ENCODE results near the gene TBC1D10A.

TBC1D10A gene

DNA sequence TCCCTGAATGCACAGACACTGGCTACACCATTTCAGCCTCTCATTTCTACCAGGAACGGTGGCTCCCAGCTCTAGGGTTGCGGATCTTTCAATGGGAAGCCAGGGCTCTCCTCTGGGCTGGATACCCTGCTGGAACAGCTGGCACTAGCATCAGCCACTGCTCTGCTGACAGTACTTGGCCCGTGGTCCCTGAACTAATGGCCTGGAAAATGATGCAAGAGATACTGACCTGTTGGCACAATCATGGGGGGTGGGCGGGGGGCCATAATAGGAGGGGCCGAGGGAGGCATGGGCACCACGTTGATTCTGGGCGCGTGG, 10.7 kb upstream of the TBC1D10A start:
- in situ Hi-C loops (cut with HindIII; ENCODE audit: low pct_unique_long_range_greater_than_20kb, low sequenced_read_pairs): no loop called here
- TF ChIP-seq JUND (IDR thresholded peaks at IDR 0.05; ENCODE audit: low read depth): no peak

GRCh38 chr22:30336752-30337460, 10.2 kb upstream of the TBC1D10A start:
- TF ChIP-seq JUND (IDR thresholded peaks at IDR 0.05; ENCODE audit: low read depth): no peak
- in situ Hi-C loops (cut with HindIII; ENCODE audit: low pct_unique_long_range_greater_than_20kb, low sequenced_read_pairs): no loop called here
- DNase-seq (ENCODE audit: low read depth in 1 of 2, low spot score in 1 of 2): no peak

More for the DNA sequence above, 10.7 kb upstream of the TBC1D10A start:
- no peak for DNase-seq (ENCODE audit: low read depth in 1 of 2, low spot score in 1 of 2)

DNA sequence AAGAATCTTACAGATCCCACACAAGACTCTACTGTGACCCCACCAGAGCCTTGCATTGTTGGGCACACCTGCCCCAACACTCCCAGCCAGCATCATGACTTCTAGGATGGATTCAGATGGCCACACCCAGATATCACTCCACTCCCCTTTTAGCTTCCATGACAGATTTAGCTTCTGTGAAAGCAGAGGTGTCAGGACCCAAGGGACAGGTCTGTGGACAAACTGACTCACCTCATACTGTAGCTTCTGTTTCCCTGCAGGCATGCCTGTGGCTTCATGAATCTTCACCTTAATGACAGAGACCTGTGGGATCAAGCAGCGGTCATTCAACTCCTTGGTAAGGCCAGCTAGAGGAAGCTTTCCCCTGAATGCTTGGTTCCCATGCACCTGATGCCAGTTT, 8.5 kb upstream of the TBC1D10A start:
- no peak for DNase-seq (ENCODE audit: low read depth in 1 of 2, low spot score in 1 of 2)
- in situ Hi-C loops (cut with HindIII; ENCODE audit: low pct_unique_long_range_greater_than_20kb, low sequenced_read_pairs): no loop called here
- TF ChIP-seq JUND (IDR thresholded peaks at IDR 0.05; ENCODE audit: low read depth): no peak

- in situ Hi-C loops (cut with HindIII; ENCODE audit: low pct_unique_long_range_greater_than_20kb, low sequenced_read_pairs): no loop called here
- DNase-seq (ENCODE audit: low read depth in 1 of 2, low spot score in 1 of 2): no peak
- TF ChIP-seq JUND (IDR thresholded peaks at IDR 0.05; ENCODE audit: low read depth): no peak
Observed at GRCh38 chr22:30334646-30335045, 7.9 kb upstream of the TBC1D10A start.

DNA sequence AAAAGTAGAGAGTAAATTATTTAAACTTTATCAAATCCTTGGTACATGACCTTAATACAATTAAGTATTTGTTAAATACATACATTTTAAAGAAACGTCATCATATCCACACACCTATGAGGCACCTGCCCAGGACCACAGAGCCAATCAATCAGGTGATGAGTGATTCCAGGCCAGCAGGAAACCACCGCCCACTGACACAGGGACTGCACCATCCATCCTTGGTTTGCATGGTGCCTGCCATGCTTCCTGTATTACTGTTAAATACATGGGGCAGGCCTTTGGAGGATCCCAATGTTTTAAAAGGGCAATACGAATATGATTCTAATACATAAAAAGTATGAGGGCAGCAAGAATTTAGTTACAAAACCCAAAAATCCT, 7.0 kb upstream of the TBC1D10A start:
- in situ Hi-C loops (cut with HindIII; ENCODE audit: low pct_unique_long_range_greater_than_20kb, low sequenced_read_pairs): no loop called here

GRCh38 chr22:30332994-30333706, 6.4 kb upstream of the TBC1D10A start:
- no peak for DNase-seq (ENCODE audit: low read depth in 1 of 2, low spot score in 1 of 2)
- in situ Hi-C loops (cut with HindIII; ENCODE audit: low pct_unique_long_range_greater_than_20kb, low sequenced_read_pairs): no loop called here
- no peak for TF ChIP-seq JUND (IDR thresholded peaks at IDR 0.05; ENCODE audit: low read depth)

More for the DNA sequence above, 7.0 kb upstream of the TBC1D10A start:
- DNase-seq (ENCODE audit: low read depth in 1 of 2, low spot score in 1 of 2): no peak
- no peak for TF ChIP-seq JUND (IDR thresholded peaks at IDR 0.05; ENCODE audit: low read depth)

DNA sequence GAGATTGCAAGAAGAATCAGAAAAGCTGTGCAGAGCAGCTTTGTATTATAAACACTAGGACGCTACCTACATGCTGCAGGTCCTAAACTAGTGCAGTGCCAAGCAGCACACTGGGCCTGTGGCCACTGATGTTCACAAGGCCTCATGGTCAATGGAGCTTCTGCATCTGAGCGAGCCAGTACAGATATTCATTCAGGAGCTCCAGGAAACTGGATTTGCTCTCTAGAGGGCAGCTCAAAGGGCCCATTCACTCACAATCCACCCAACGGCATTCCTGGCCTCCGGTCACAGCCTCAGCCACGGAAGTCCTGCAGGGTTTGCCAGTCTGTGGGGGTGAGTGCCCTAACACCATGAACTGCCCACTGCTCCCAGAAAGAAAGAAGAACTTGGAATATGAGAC, 5.8 kb upstream of the TBC1D10A start:
- DNase-seq (ENCODE audit: low read depth in 1 of 2, low spot score in 1 of 2): no peak
- no peak for TF ChIP-seq JUND (IDR thresholded peaks at IDR 0.05; ENCODE audit: low read depth)
- in situ Hi-C loops (cut with HindIII; ENCODE audit: low pct_unique_long_range_greater_than_20kb, low sequenced_read_pairs): no loop called here

GRCh38 chr22:30328466-30329049, 1.8 kb upstream of the TBC1D10A start:
- no peak for TF ChIP-seq JUND (IDR thresholded peaks at IDR 0.05; ENCODE audit: low read depth)
- in situ Hi-C loops (cut with HindIII; ENCODE audit: low pct_unique_long_range_greater_than_20kb, low sequenced_read_pairs): no loop called here
- DNase-seq (ENCODE audit: low read depth in 1 of 2, low spot score in 1 of 2): no peak

DNA sequence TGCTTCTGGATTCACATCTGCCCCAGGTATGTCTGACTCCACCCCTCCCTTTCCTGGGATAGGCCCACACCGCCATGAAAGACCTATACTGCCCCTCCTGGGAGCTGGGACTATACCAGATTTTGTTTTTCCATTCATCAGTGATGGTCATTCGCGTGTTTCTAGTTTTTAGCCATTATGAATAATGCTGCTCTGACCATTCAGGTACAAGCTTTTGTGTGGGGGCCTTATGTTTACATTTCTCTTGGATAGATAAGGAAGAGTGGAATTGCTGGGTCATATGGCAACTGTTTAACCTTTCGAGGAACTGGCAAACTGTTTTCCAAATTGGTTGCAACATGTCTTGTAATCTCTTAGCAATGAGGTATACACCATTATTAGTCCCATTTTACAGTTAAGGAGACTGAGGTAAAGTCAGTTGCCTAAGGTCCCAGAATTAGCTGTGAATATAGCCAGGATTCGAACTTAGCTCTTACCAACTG, 1.2 kb upstream of the TBC1D10A start:
- no peak for TF ChIP-seq JUND (IDR thresholded peaks at IDR 0.05; ENCODE audit: low read depth)
- in situ Hi-C loops (cut with HindIII; ENCODE audit: low pct_unique_long_range_greater_than_20kb, low sequenced_read_pairs): no loop called here
- DNase-seq (ENCODE audit: low read depth in 1 of 2, low spot score in 1 of 2): peak in 1 of 2 experiments; percentile 64

GRCh38 chr22:30326255-30326705, 461 bp downstream of the TBC1D10A start:
- no peak for DNase-seq (ENCODE audit: low read depth in 1 of 2, low spot score in 1 of 2)
- no peak for TF ChIP-seq JUND (IDR thresholded peaks at IDR 0.05; ENCODE audit: low read depth)
- in situ Hi-C loops (cut with HindIII; ENCODE audit: low pct_unique_long_range_greater_than_20kb, low sequenced_read_pairs): no loop called here

- no peak for DNase-seq (ENCODE audit: low read depth in 1 of 2, low spot score in 1 of 2)
- no peak for TF ChIP-seq JUND (IDR thresholded peaks at IDR 0.05; ENCODE audit: low read depth)
- in situ Hi-C loops (cut with HindIII; ENCODE audit: low pct_unique_long_range_greater_than_20kb, low sequenced_read_pairs): no loop called here
Observed at GRCh38 chr22:30325724-30326254, 952 bp downstream of the TBC1D10A start.

DNA sequence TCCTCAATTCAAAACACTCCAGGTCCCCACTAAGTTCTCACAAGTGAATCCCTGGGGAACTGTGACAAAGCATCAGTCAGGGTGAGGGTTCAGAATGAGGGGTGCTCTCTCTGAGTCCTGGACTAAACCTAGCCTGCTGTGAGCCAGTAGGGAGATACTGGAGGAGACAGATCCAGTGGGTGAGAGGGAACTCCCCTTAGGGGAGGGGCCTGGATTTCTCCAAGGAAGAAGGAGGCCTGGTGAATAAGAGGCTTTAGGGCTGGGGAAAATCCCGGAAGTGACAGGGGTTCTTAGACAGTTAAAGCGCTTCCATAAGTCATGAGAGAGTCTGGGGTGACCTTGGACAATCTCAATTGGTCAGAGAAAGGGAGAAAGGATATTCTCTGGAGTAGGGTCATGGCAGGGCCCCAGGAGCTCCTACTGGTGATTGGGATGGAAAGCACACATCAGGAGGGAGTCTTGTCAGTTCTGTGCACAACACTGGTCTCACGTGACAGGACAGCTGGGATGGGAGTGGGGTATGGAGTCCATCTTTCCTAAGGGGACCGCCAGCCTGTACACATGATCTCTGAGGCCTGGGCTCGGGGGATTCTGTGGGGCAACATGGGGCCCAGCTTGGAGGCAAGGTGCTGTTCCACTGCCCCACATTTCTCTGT, 1.5 kb downstream of the TBC1D10A start:
- TF ChIP-seq JUND (IDR thresholded peaks at IDR 0.05; ENCODE audit: low read depth): no peak
- peak in 1 of 2 experiments; percentile 63 for DNase-seq (ENCODE audit: low read depth in 1 of 2, low spot score in 1 of 2)
- in situ Hi-C loops (cut with HindIII; ENCODE audit: low pct_unique_long_range_greater_than_20kb, low sequenced_read_pairs): no loop called here

All from T47D (cell line).